MM.1S (cell line): ENCODE measurements around the gene LRP6.

Source experiments
- DNase-seq: peaks from one replicate; pipeline ENCODE4 v3.0.0-alpha.2; 2015
- H2AFZ ChIP-seq: fragments of 300-600 bp; sonication (generic); 2 replicates; pipeline ENCODE4 v1.6.0; 2016; ENCODE audit warnings: antibody characterized with exemption, low read length
- H3F3A ChIP-seq: fragments of 300-600 bp; sonication (generic); 2 replicates; pipeline ENCODE4 v1.6.1; 2016; ENCODE audit warnings: mild to moderate bottlenecking, antibody characterized with exemption, low read length, moderate library complexity, mixed read lengths; ENCODE audit not compliant: insufficient read depth
- H3K27ac ChIP-seq: fragments of 300-600 bp; sonication (generic); 2 replicates; pipeline ENCODE4 v1.5.1; 2016; ENCODE audit warnings: mild to moderate bottlenecking, low read length
- H3K27me3 ChIP-seq: fragments of 300-600 bp; sonication (generic); replicated peaks from 2 replicates; pipeline ENCODE4 v1.6.0; 2016; ENCODE audit warnings: low read length; ENCODE audit not compliant: insufficient read depth
- H3K36me3 ChIP-seq: fragments of 300-600 bp; sonication (generic); replicated peaks from 2 replicates; pipeline ENCODE4 v1.6.1; 2016; ENCODE audit warnings: mild to moderate bottlenecking, low read length, mixed read lengths; ENCODE audit not compliant: insufficient read depth
- H3K4me1 ChIP-seq: fragments of 300-600 bp; sonication (generic); 2 replicates; pipeline ENCODE4 v1.6.1; 2016; ENCODE audit warnings: low read length, mixed read lengths
- H3K4me2 ChIP-seq: fragments of 300-600 bp; sonication (generic); 2 replicates; pipeline ENCODE4 v1.6.0; 2016; ENCODE audit warnings: low read depth, low read length
- H3K4me3 ChIP-seq: fragments of 300-600 bp; sonication (generic); 2 replicates; pipeline ENCODE4 v1.5.1; 2016; ENCODE audit warnings: low read length, mixed read lengths
- H3K79me2 ChIP-seq: fragments of 300-600 bp; sonication (generic); 2 replicates; pipeline ENCODE4 v1.6.1; 2016; ENCODE audit warnings: mixed run types, low read length, mixed read lengths
- H3K9ac ChIP-seq: fragments of 300-600 bp; sonication (generic); 2 replicates; pipeline ENCODE4 v1.6.1; 2016; ENCODE audit warnings: low read length, mixed read lengths
- H3K9me2 ChIP-seq: fragments of 300-600 bp; sonication (generic); replicated peaks from 2 replicates; pipeline ENCODE4 v1.6.1; 2016; ENCODE audit warnings: mild to moderate bottlenecking, low read length, mixed read lengths; ENCODE audit not compliant: insufficient read depth
- H3K9me3 ChIP-seq: fragments of 300-600 bp; sonication (generic); replicated peaks from 2 replicates; pipeline ENCODE4 v1.6.1; 2016; ENCODE audit warnings: mild to moderate bottlenecking, low read length, mixed read lengths; ENCODE audit not compliant: insufficient read depth
- H4K20me1 ChIP-seq: fragments of 300-600 bp; sonication (generic); 2 replicates; pipeline ENCODE4 v1.6.1; 2016; ENCODE audit warnings: mild to moderate bottlenecking, low read length, moderate library complexity, mixed read lengths; ENCODE audit not compliant: insufficient read depth
- CTCF ChIP-seq: fragments of 300-600 bp; sonication (generic); IDR thresholded peaks from 2 replicates; pipeline ENCODE4 v1.5.1; 2016; ENCODE audit warnings: antibody characterized with exemption, low read length, mixed read lengths
- EZH2 ChIP-seq: fragments of 300-600 bp; sonication (generic); optimal IDR thresholded peaks from 2 replicates; pipeline ENCODE3; 2017; ENCODE audit warnings: low read depth, mild to moderate bottlenecking, antibody characterized with exemption, low read length, mixed read lengths
- EZH2phosphoT487 ChIP-seq: fragments of 300-600 bp; sonication (generic); IDR thresholded peaks from 2 replicates; pipeline ENCODE4 v1.6.1; 2018; ENCODE audit warnings: antibody characterized with exemption, low read length

LRP6 gene

GRCh38 chr12:12217018-12217359, 49.9 kb downstream of the LRP6 start:
- no peaks in the 10 kb centered on the region for H3K27me3 ChIP-seq
- no peak for DNase-seq
- TF ChIP-seq EZH2phosphoT487 (no peak), CTCF (no peak), EZH2 (no peak)
- no peak overlapping the region for H2AFZ ChIP-seq
- peaks cover 14% of the 10 kb centered on the region for H3K4me1 ChIP-seq
- no peak overlapping the region for H3K4me2 ChIP-seq
- H3K4me3 ChIP-seq: no peak overlapping the region
- H3K79me2 ChIP-seq: no peaks in the 10 kb centered on the region
- H3F3A ChIP-seq: no peaks in the 10 kb centered on the region
- H3K9ac ChIP-seq: no peak overlapping the region
- no peak overlapping the region for H3K27ac ChIP-seq
- H3K9me2 ChIP-seq: no peaks in the 10 kb centered on the region
- H4K20me1 ChIP-seq: no peaks in the 10 kb centered on the region
- no peaks in the 10 kb centered on the region for H3K36me3 ChIP-seq
- H3K9me3 ChIP-seq: no peaks in the 10 kb centered on the region

- Histone ChIP-seq H3K4me3 (no peak overlapping the region), H3K9me3 (no peaks in the 10 kb centered on the region), H3K4me1 (peaks cover 14% of the 10 kb centered on the region), H3K27ac (no peak overlapping the region), H3K36me3 (no peaks in the 10 kb centered on the region), H2AFZ (no peak overlapping the region), H4K20me1 (no peaks in the 10 kb centered on the region), H3K4me2 (no peak overlapping the region), H3K27me3 (no peaks in the 10 kb centered on the region), H3K9ac (no peak overlapping the region), H3F3A (no peaks in the 10 kb centered on the region), H3K79me2 (no peaks in the 10 kb centered on the region), H3K9me2 (no peaks in the 10 kb centered on the region)
- DNase-seq: no peak
- TF ChIP-seq EZH2: no peak
- no peak for TF ChIP-seq CTCF
- no peak for TF ChIP-seq EZH2phosphoT487
Measured at GRCh38 chr12:12216349-12217017, 50.4 kb downstream of the LRP6 start.

GRCh38 chr12:12214635-12215131, 52.2 kb downstream of the LRP6 start:
- H3K4me1 ChIP-seq: peaks cover 14% of the 10 kb centered on the region
- no peak overlapping the region for H3K9ac ChIP-seq
- no peak for TF ChIP-seq CTCF
- TF ChIP-seq EZH2: no peak
- no peak for TF ChIP-seq EZH2phosphoT487
- H3K9me3 ChIP-seq: no peaks in the 10 kb centered on the region
- H2AFZ ChIP-seq: no peak overlapping the region
- H3K4me3 ChIP-seq: no peak overlapping the region
- DNase-seq: peak; percentile 62
- no peaks in the 10 kb centered on the region for H3K9me2 ChIP-seq
- no peaks in the 10 kb centered on the region for H3K36me3 ChIP-seq
- peak overlapping the region; percentile 4; the same call in 1 of the 2 replicates for H3K27ac ChIP-seq
- H3F3A ChIP-seq: no peaks in the 10 kb centered on the region; the same call in 1 of the 2 replicates
- H4K20me1 ChIP-seq: no peaks in the 10 kb centered on the region
- no peaks in the 10 kb centered on the region for H3K79me2 ChIP-seq
- H3K4me2 ChIP-seq: peak overlapping the region; percentile 32; the same call in 1 of the 2 replicates
- no peaks in the 10 kb centered on the region for H3K27me3 ChIP-seq
